ENCODE results near the gene CFAP74.

CFAP74 gene

GRCh38 chr1:2018217-2019171 lies 14.9 kb upstream of the CFAP74 start:
- Histone ChIP-seq H3K9me3 (ENCODE audit: control insufficient read depth, low read length) (no peaks in the 10 kb centered on the region), H3K4me3 (ENCODE audit: insufficient read depth, low read depth, low read length) (no peak overlapping the region), H3K4me1 (ENCODE audit: control insufficient read depth, insufficient read depth, low read length) (no peaks in the 10 kb centered on the region), H3K36me3 (ENCODE audit: control insufficient read depth, insufficient read depth, low read length) (no peaks in the 10 kb centered on the region), H3K27me3 (ENCODE audit: control insufficient read depth, insufficient read depth, low read length, poor library complexity, severe bottlenecking) (peaks cover 46% of the 10 kb centered on the region), H3K27ac (ENCODE audit: insufficient read depth, low read depth, low read length, poor library complexity, severe bottlenecking) (no peak overlapping the region)
- WGBS, 2 experiments: 23 to 25% methylated on average over 47 of the region's 48 CpGs

- no peaks in the 10 kb centered on the region for H3K4me1 ChIP-seq (ENCODE audit: control insufficient read depth, insufficient read depth, low read length)
- WGBS, 2 experiments: 93 to 94% methylated on average over 9 of the region's 9 CpGs
- H3K36me3 ChIP-seq (ENCODE audit: control insufficient read depth, insufficient read depth, low read length): no peaks in the 10 kb centered on the region
- no peak overlapping the region for H3K4me3 ChIP-seq (ENCODE audit: insufficient read depth, low read depth, low read length)
- no peak overlapping the region for H3K27ac ChIP-seq (ENCODE audit: insufficient read depth, low read depth, low read length, poor library complexity, severe bottlenecking)
- H3K27me3 ChIP-seq (ENCODE audit: control insufficient read depth, insufficient read depth, low read length, poor library complexity, severe bottlenecking): peaks cover 39% of the 10 kb centered on the region
- H3K9me3 ChIP-seq (ENCODE audit: control insufficient read depth, low read length): no peaks in the 10 kb centered on the region
Observed at GRCh38 chr1:2016123-2016522, 12.5 kb upstream of the CFAP74 start.

GRCh38 chr1:2014741-2015735 lies 11.5 kb upstream of the CFAP74 start:
- no peaks in the 10 kb centered on the region for H3K9me3 ChIP-seq (ENCODE audit: control insufficient read depth, low read length)
- H3K4me3 ChIP-seq (ENCODE audit: insufficient read depth, low read depth, low read length): no peak overlapping the region
- WGBS, 2 experiments: 80 to 82% methylated on average over 34 of the region's 34 CpGs
- no peaks in the 10 kb centered on the region for H3K36me3 ChIP-seq (ENCODE audit: control insufficient read depth, insufficient read depth, low read length)
- H3K4me1 ChIP-seq (ENCODE audit: control insufficient read depth, insufficient read depth, low read length): no peaks in the 10 kb centered on the region
- peaks cover 28% of the 10 kb centered on the region for H3K27me3 ChIP-seq (ENCODE audit: control insufficient read depth, insufficient read depth, low read length, poor library complexity, severe bottlenecking)
- no peak overlapping the region for H3K27ac ChIP-seq (ENCODE audit: insufficient read depth, low read depth, low read length, poor library complexity, severe bottlenecking)

GRCh38 chr1:2014181-2014580 lies 10.6 kb upstream of the CFAP74 start:
- H3K27me3 ChIP-seq (ENCODE audit: control insufficient read depth, insufficient read depth, low read length, poor library complexity, severe bottlenecking): peaks cover 19% of the 10 kb centered on the region
- no peak overlapping the region for H3K4me3 ChIP-seq (ENCODE audit: insufficient read depth, low read depth, low read length)
- no peaks in the 10 kb centered on the region for H3K4me1 ChIP-seq (ENCODE audit: control insufficient read depth, insufficient read depth, low read length)
- no peaks in the 10 kb centered on the region for H3K36me3 ChIP-seq (ENCODE audit: control insufficient read depth, insufficient read depth, low read length)
- 94 to 95% methylated on average over 15 of the region's 15 CpGs for WGBS, 2 experiments
- H3K27ac ChIP-seq (ENCODE audit: insufficient read depth, low read depth, low read length, poor library complexity, severe bottlenecking): no peak overlapping the region
- H3K9me3 ChIP-seq (ENCODE audit: control insufficient read depth, low read length): no peaks in the 10 kb centered on the region

- no peaks in the 10 kb centered on the region for H3K9me3 ChIP-seq (ENCODE audit: control insufficient read depth, low read length)
- WGBS, 2 experiments: 92 to 93% methylated on average over 27 of the region's 27 CpGs
Observed at GRCh38 chr1:2009101-2010053, 5.8 kb upstream of the CFAP74 start.

GRCh38 chr1:2004856-2005255 lies 1.3 kb upstream of the CFAP74 start:
- H3K4me3 ChIP-seq (ENCODE audit: insufficient read depth, low read depth, low read length): no peak overlapping the region
- 91 to 92% methylated on average over 21 of the region's 21 CpGs for WGBS, 2 experiments
- H3K9me3 ChIP-seq (ENCODE audit: control insufficient read depth, low read length): no peaks in the 10 kb centered on the region
- H3K36me3 ChIP-seq (ENCODE audit: control insufficient read depth, insufficient read depth, low read length): no peaks in the 10 kb centered on the region
- no peak overlapping the region for H3K27ac ChIP-seq (ENCODE audit: insufficient read depth, low read depth, low read length, poor library complexity, severe bottlenecking)
- peaks cover 10% of the 10 kb centered on the region for H3K27me3 ChIP-seq (ENCODE audit: control insufficient read depth, insufficient read depth, low read length, poor library complexity, severe bottlenecking)
- peaks cover 2% of the 10 kb centered on the region for H3K4me1 ChIP-seq (ENCODE audit: control insufficient read depth, insufficient read depth, low read length)

More at GRCh38 chr1:2009101-2010053, 5.8 kb upstream of the CFAP74 start:
- Histone ChIP-seq H3K4me3 (ENCODE audit: insufficient read depth, low read depth, low read length) (no peak overlapping the region), H3K27me3 (ENCODE audit: control insufficient read depth, insufficient read depth, low read length, poor library complexity, severe bottlenecking) (no peaks in the 10 kb centered on the region), H3K36me3 (ENCODE audit: control insufficient read depth, insufficient read depth, low read length) (no peaks in the 10 kb centered on the region), H3K4me1 (ENCODE audit: control insufficient read depth, insufficient read depth, low read length) (no peaks in the 10 kb centered on the region), H3K27ac (ENCODE audit: insufficient read depth, low read depth, low read length, poor library complexity, severe bottlenecking) (no peak overlapping the region)

- H3K27ac ChIP-seq (ENCODE audit: insufficient read depth, low read depth, low read length, poor library complexity, severe bottlenecking): no peak overlapping the region
- no peaks in the 10 kb centered on the region for H3K36me3 ChIP-seq (ENCODE audit: control insufficient read depth, insufficient read depth, low read length)
- peaks cover 2% of the 10 kb centered on the region for H3K4me1 ChIP-seq (ENCODE audit: control insufficient read depth, insufficient read depth, low read length)
- WGBS, 2 experiments: 92% methylated on average over 13 of the region's 13 CpGs
- no peaks in the 10 kb centered on the region for H3K9me3 ChIP-seq (ENCODE audit: control insufficient read depth, low read length)
- no peak overlapping the region for H3K4me3 ChIP-seq (ENCODE audit: insufficient read depth, low read depth, low read length)
- peaks cover 10% of the 10 kb centered on the region for H3K27me3 ChIP-seq (ENCODE audit: control insufficient read depth, insufficient read depth, low read length, poor library complexity, severe bottlenecking)
Observed at GRCh38 chr1:2001773-2002411, 1.7 kb downstream of the CFAP74 start.

GRCh38 chr1:2000850-2001249 lies 2.7 kb downstream of the CFAP74 start:
- no peak overlapping the region for H3K27ac ChIP-seq (ENCODE audit: insufficient read depth, low read depth, low read length, poor library complexity, severe bottlenecking)
- H3K27me3 ChIP-seq (ENCODE audit: control insufficient read depth, insufficient read depth, low read length, poor library complexity, severe bottlenecking): peaks cover 10% of the 10 kb centered on the region
- no peaks in the 10 kb centered on the region for H3K9me3 ChIP-seq (ENCODE audit: control insufficient read depth, low read length)
- H3K4me3 ChIP-seq (ENCODE audit: insufficient read depth, low read depth, low read length): no peak overlapping the region
- no peaks in the 10 kb centered on the region for H3K36me3 ChIP-seq (ENCODE audit: control insufficient read depth, insufficient read depth, low read length)
- H3K4me1 ChIP-seq (ENCODE audit: control insufficient read depth, insufficient read depth, low read length): peaks cover 2% of the 10 kb centered on the region
- WGBS, 2 experiments: 86 to 87% methylated on average over 9 of the region's 9 CpGs

- Histone ChIP-seq H3K4me1 (ENCODE audit: control insufficient read depth, insufficient read depth, low read length) (peaks cover 2% of the 10 kb centered on the region), H3K36me3 (ENCODE audit: control insufficient read depth, insufficient read depth, low read length) (no peaks in the 10 kb centered on the region), H3K4me3 (ENCODE audit: insufficient read depth, low read depth, low read length) (no peak overlapping the region), H3K9me3 (ENCODE audit: control insufficient read depth, low read length) (no peaks in the 10 kb centered on the region), H3K27me3 (ENCODE audit: control insufficient read depth, insufficient read depth, low read length, poor library complexity, severe bottlenecking) (peaks cover 10% of the 10 kb centered on the region), H3K27ac (ENCODE audit: insufficient read depth, low read depth, low read length, poor library complexity, severe bottlenecking) (no peak overlapping the region)
- WGBS, 2 experiments: 88 to 94% methylated on average over 7 of the region's 7 CpGs
Observed at GRCh38 chr1:2000432-2000831, 3.2 kb downstream of the CFAP74 start.

Data from ectodermal cell (in vitro differentiated cells).